SK-N-SH (cell line): ENCODE data around the gene SUFU. TPM values are rescaled to one million over a fixed set of nuclear protein-coding genes. Genes with fewer than 3 reads are reported as not detected.

Source experiments
- CTCF ChIA-PET: fragments of 300-600, 350-600 bp; formaldehyde crosslinking; extraction: SDS; loops from one replicate; lab custom pipeline; 2021; lab: Yijun Ruan, JAX
- POLR2A ChIA-PET: fragments of 350-600 bp; sonication (Branson Sonifier 250); formaldehyde crosslinking; extraction: SDS; loops from one replicate; lab custom pipeline; 2020; ENCODE audit warnings: antibody characterized with exemption, inconsistent platforms; lab: Yijun Ruan, JAX
- DNase-seq: peaks from one replicate; pipeline ENCODE4 v3.0.0; 2012
- H2AFZ ChIP-seq: fragments of 200-600 bp; sonication (generic); 2 replicates; pipeline ENCODE4 v1.8.1; 2016; ENCODE audit warnings: antibody characterized with exemption, mild to moderate bottlenecking, low read depth
- H3F3A ChIP-seq: fragments of 200-600 bp; sonication (generic); replicated peaks from 2 replicates; pipeline ENCODE3; 2016; ENCODE audit warnings: antibody characterized with exemption, mild to moderate bottlenecking; ENCODE audit not compliant: insufficient read depth
- H3K27ac ChIP-seq, 2 experiments: fragments of 200-500 bp in 1 of 2; fragments of 200-600 bp in 1 of 2; sonication (Bioruptor generic) in 1 of 2; sonication (generic), shearing (Covaris generic) in 1 of 2; 2 replicates each; pipeline versions ENCODE4 v1.5.1 to v1.6.1; 2014 to 2016; ENCODE audit warnings: low read depth in 2 of 2, inconsistent platforms in 1 of 2, low read length in 1 of 2, mild to moderate bottlenecking in 1 of 2, mixed read lengths in 1 of 2
- H3K27me3 ChIP-seq: fragments of 200-600 bp; sonication (generic), shearing (Covaris generic); 2 replicates; pipeline ENCODE4 v1.6.1; 2016; ENCODE audit warnings: mixed run types; ENCODE audit not compliant: insufficient read depth
- H3K36me3 ChIP-seq, 2 experiments: fragments of 200-500 bp in 1 of 2; fragments of 200-600 bp in 1 of 2; sonication (Bioruptor generic) in 1 of 2; sonication (generic) in 1 of 2; replicated peaks in 1 of 2; 2 replicates each; pipeline versions ENCODE3 to v1.5.1; 2014 to 2016; ENCODE audit warnings: low read length in 1 of 2, mild to moderate bottlenecking in 1 of 2; ENCODE audit not compliant: insufficient read depth in 2 of 2, control insufficient read depth in 1 of 2
- H3K4me1 ChIP-seq, 2 experiments: fragments of 200-500 bp in 1 of 2; fragments of 200-600 bp in 1 of 2; sonication (Bioruptor generic) in 1 of 2; sonication (generic), shearing (Covaris generic) in 1 of 2; 2 replicates each; pipeline versions ENCODE4 v1.5.1 to v1.6.1; 2014 to 2016; ENCODE audit warnings: low read depth in 1 of 2, low read length in 1 of 2, mixed run types in 1 of 2; ENCODE audit not compliant: insufficient read depth in 2 of 2, control insufficient read depth in 1 of 2
- H3K4me2 ChIP-seq: fragments of 200-600 bp; sonication (generic), shearing (Covaris generic); 2 replicates; pipeline ENCODE4 v1.6.1; 2017; ENCODE audit warnings: mixed run types
- H3K4me3 ChIP-seq, 2 experiments: fragments of 200-500 bp in 1 of 2; fragments of 200-600 bp in 1 of 2; sonication (Bioruptor generic) in 1 of 2; sonication (generic), shearing (Covaris generic) in 1 of 2; 2 replicates each; pipeline versions ENCODE4 v1.5.1 to v1.8.1; 2014 to 2016; ENCODE audit warnings: low read depth in 2 of 2, inconsistent platforms in 1 of 2, low read length in 1 of 2, mild to moderate bottlenecking in 1 of 2, mixed read lengths in 1 of 2, moderate library complexity in 1 of 2
- H3K79me2 ChIP-seq: fragments of 200-600 bp; sonication (generic); 2 replicates; pipeline ENCODE4 v1.8.1; 2017; ENCODE audit warnings: mild to moderate bottlenecking; ENCODE audit not compliant: insufficient read depth
- H3K9ac ChIP-seq: fragments of 200-600 bp; sonication (generic); 2 replicates; pipeline ENCODE4 v1.6.1; 2017; ENCODE audit warnings: mixed run types
- H3K9me2 ChIP-seq: fragments of 200-600 bp; sonication (generic); 2 replicates; pipeline ENCODE4 v1.6.1; 2017; ENCODE audit warnings: mixed run types
- H3K9me3 ChIP-seq: fragments of 200-600 bp; sonication (generic); 2 replicates; pipeline ENCODE4 v1.6.1; 2017; ENCODE audit warnings: mixed run types, mild to moderate bottlenecking, moderate library complexity
- H4K20me1 ChIP-seq: fragments of 200-600 bp; sonication (generic); 2 replicates; pipeline ENCODE4 v1.6.1; 2017; ENCODE audit warnings: mild to moderate bottlenecking, mixed run types; ENCODE audit not compliant: insufficient read depth
- CHD2 ChIP-seq: fragments of 150-350 bp; IDR thresholded peaks from 2 replicates; pipeline ENCODE4 v1.6.1; 2018; ENCODE audit warnings: low read length; ENCODE audit not compliant: partially characterized antibody
- ELF1 ChIP-seq: IDR thresholded peaks from 2 replicates; pipeline ENCODE4 v1.4.0; 2012
- EZH2phosphoT487 ChIP-seq: fragments of 200-600 bp; sonication (generic); IDR thresholded peaks from 2 replicates; pipeline ENCODE4 v1.6.1; 2017; ENCODE audit warnings: low read depth, mixed run types, mild to moderate bottlenecking, antibody characterized with exemption, moderate library complexity, borderline replicate concordance
- FOXJ3 ChIP-seq: sonication (generic); formaldehyde crosslinking; IDR thresholded peaks from 2 replicates; pipeline ENCODE4 v1.5.1; 2020; ENCODE audit warnings: mild to moderate bottlenecking, missing genetic modification reagents
- GABPA ChIP-seq: IDR thresholded peaks from 2 replicates; pipeline ENCODE4 v1.4.0; 2012; ENCODE audit warnings: low read depth, mild to moderate bottlenecking
- GATA2 ChIP-seq: sonication (generic); formaldehyde crosslinking; IDR thresholded peaks from 2 replicates; pipeline ENCODE4 v1.5.0; 2020; ENCODE audit warnings: mild to moderate bottlenecking, missing genetic modification reagents
- MXI1 ChIP-seq: IDR thresholded peaks from 2 replicates; pipeline ENCODE4 v1.6.1; 2012; ENCODE audit warnings: mild to moderate bottlenecking, low read depth, low read length, improper control_type of control experiment
- NFIC ChIP-seq: IDR thresholded peaks from 2 replicates; pipeline ENCODE4 v1.4.0; 2012; ENCODE audit warnings: borderline replicate concordance
- NRF1 ChIP-seq: IDR thresholded peaks from 2 replicates; pipeline ENCODE4 v1.6.1; 2012; ENCODE audit warnings: low read depth, mild to moderate bottlenecking, low read length
- RFX5 ChIP-seq: IDR thresholded peaks from 2 replicates; pipeline ENCODE4 v1.6.1; 2012; ENCODE audit warnings: mild to moderate bottlenecking, improper control_type of control experiment, low read length
- TEAD4 ChIP-seq: IDR thresholded peaks from 2 replicates; pipeline ENCODE4 v1.4.0; 2012; ENCODE audit warnings: mild to moderate bottlenecking, borderline replicate concordance; ENCODE audit not compliant: insufficient read depth
- YY1 ChIP-seq: IDR thresholded peaks from 2 replicates; pipeline ENCODE4 v1.4.0; 2012; ENCODE audit warnings: low read depth, mild to moderate bottlenecking
- WGBS: methylation state at CpG from one replicate; pipeline ENCODE4 v1.1.6; 2017; ENCODE audit warnings: low lambda C conversion rate; 5-methylcytosine and 5-hydroxymethylcytosine counted together
- polyA plus RNA-seq, 3 experiments: library from polyadenylated mRNA; depleted of rRNA; stranded (reverse); fragments of >200 nt; gene quantifications; 2 replicates each; pipeline ENCODE4 v1.2.3, GENCODE V29; 2012
- TF ChIP-seq, protein P1 (sequence below): IDR thresholded peaks from 2 replicates; pipeline ENCODE4 v1.6.1; 2012; ENCODE audit warnings: mild to moderate bottlenecking, low read depth, low read length, moderate library complexity
- TF ChIP-seq, protein P2 (sequence below): IDR thresholded peaks from 2 replicates; pipeline ENCODE4 v1.4.0; 2012; ENCODE audit warnings: low read depth, borderline replicate concordance
- TF ChIP-seq, protein P3 (sequence below): IDR thresholded peaks from 2 replicates; pipeline ENCODE4; 2012

SUFU gene
- polyA plus RNA-seq, 1 of the 3 experiments (the other 2 are of a cell fraction): 5.7 TPM

DNA sequence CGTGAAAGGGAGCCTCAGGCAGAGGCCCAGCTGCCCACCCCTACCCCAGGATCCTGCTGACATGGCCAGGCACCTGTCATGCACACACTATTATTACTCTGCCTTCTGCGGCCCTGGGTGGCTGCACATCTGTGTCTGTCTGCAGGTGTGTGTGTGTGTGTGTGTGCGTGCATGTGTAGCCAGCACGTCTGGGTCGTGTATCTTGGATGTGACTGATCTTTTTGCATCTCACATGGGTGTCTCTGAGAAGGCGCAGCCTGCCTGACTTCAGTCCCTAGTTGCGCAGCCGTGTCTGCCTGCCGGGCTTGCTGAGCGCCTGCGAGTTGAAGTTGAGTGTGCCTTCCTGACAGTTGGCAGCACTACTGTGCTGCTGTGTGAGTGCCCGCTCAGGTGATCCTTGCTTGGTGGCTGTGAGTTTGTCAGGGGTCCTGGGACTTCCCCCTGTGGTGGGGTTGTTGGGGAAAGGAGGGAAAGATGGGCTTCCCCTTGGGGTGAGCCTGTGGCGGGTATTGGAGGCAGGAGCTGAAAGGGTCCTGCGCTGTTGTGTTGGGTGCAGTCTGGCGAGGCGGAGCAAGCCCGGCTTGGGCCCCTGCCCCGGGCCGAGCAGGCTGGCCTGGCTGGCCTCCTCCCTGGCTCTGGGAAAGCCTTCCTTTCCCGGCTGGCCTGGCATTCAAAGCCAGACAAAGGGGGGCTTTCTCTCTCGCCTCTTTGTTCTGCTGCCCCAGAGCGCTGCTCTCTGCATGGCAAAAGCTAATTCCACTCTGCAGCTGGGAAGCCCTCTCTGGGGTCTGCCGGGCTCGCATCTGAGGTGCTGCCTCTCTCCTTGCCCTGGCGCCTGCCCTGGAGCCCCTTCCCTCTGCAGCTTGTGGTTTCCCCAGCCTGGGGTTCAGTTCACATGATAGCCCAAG, 145.4 kb downstream of the SUFU start:
- H3K9me3 ChIP-seq: no peaks in the 10 kb centered on the region
- ChIA-PET CTCF (interaction anchor here (0.8 to 3.6 kb wide), 5 partner anchors 9 to 29 kb away, joined by 3 to 33 read pairs (median 5); no protein-coding TSS in a partner anchor), POLR2A (interaction anchor here (1.5 to 1.7 kb wide), 2 partner anchors 12 to 25 kb away, joined by 4 to 6 read pairs; no protein-coding TSS in a partner anchor)
- no peak overlapping the region for H2AFZ ChIP-seq
- peaks cover 91% of the 10 kb centered on the region for H4K20me1 ChIP-seq
- H3K36me3 ChIP-seq: peaks cover 11 to 13% of the 10 kb centered on the region in 2 experiments
- no peaks in the 10 kb centered on the region for H3K27me3 ChIP-seq
- peaks cover 20% of the 10 kb centered on the region for H3F3A ChIP-seq
- H3K4me2 ChIP-seq: peak overlapping the region; percentile 96
- 86% methylated on average over 19 of the region's 25 CpGs for WGBS
- H3K79me2 ChIP-seq: peaks cover 100% of the 10 kb centered on the region
- peak; percentile 58 for DNase-seq
- peak overlapping the region in 1 of 2 experiments; percentile 23; a peak in 2 of 4 replicates for H3K4me3 ChIP-seq
- peaks cover 28 to 52% of the 10 kb centered on the region in 2 experiments; a peak in 3 of 4 replicates for H3K4me1 ChIP-seq
- H3K9ac ChIP-seq: no peak overlapping the region
- TF ChIP-seq YY1: no peak
- TF ChIP-seq, all 33 proteins: peak for 0
- peak overlapping the region in 1 of 2 experiments; percentile 74; a peak in 2 of 4 replicates for H3K27ac ChIP-seq
- no peaks in the 10 kb centered on the region for H3K9me2 ChIP-seq

- Histone ChIP-seq H3K4me3 (no peak overlapping the region), H3K4me1 (peaks cover 28 to 52% of the 10 kb centered on the region in 2 experiments; a peak in 3 of 4 replicates), H3K4me2 (peak overlapping the region; percentile 96), H3K9ac (no peak overlapping the region), H4K20me1 (peaks cover 93% of the 10 kb centered on the region), H3K79me2 (peaks cover 100% of the 10 kb centered on the region), H3K9me3 (no peaks in the 10 kb centered on the region), H3K36me3 (peaks cover 16 to 20% of the 10 kb centered on the region in 2 experiments), H3F3A (peaks cover 21% of the 10 kb centered on the region), H3K27me3 (no peaks in the 10 kb centered on the region), H2AFZ (no peak overlapping the region), H3K9me2 (no peaks in the 10 kb centered on the region), H3K27ac (peak overlapping the region in 1 of 2 experiments; percentile 74; a peak in 2 of 4 replicates)
- CTCF ChIA-PET: interaction anchor here (0.8 to 3.6 kb wide), 6 partner anchors 8 to 28 kb away, joined by 3 to 33 read pairs (median 4); no protein-coding TSS in a partner anchor
- POLR2A ChIA-PET: interaction anchor here (0.7 to 1.7 kb wide), 4 partner anchors 11 to 24 kb away, joined by 3 to 6 read pairs (median 4); no protein-coding TSS in a partner anchor
- DNase-seq: peak; percentile 55
- 88% methylated on average over 11 of the region's 12 CpGs for WGBS
- TF ChIP-seq ELF1: no peak
- no peak for TF ChIP-seq GABPA
- TF ChIP-seq CHD2: no peak
- no peak for TF ChIP-seq MXI1
- TF ChIP-seq NRF1: no peak
- TF ChIP-seq FOXJ3 (CRISPR knock-in tag): no peak
- TF ChIP-seq NFIC: no peak
- TF ChIP-seq RFX5: no peak
- TF ChIP-seq, protein P1, sequence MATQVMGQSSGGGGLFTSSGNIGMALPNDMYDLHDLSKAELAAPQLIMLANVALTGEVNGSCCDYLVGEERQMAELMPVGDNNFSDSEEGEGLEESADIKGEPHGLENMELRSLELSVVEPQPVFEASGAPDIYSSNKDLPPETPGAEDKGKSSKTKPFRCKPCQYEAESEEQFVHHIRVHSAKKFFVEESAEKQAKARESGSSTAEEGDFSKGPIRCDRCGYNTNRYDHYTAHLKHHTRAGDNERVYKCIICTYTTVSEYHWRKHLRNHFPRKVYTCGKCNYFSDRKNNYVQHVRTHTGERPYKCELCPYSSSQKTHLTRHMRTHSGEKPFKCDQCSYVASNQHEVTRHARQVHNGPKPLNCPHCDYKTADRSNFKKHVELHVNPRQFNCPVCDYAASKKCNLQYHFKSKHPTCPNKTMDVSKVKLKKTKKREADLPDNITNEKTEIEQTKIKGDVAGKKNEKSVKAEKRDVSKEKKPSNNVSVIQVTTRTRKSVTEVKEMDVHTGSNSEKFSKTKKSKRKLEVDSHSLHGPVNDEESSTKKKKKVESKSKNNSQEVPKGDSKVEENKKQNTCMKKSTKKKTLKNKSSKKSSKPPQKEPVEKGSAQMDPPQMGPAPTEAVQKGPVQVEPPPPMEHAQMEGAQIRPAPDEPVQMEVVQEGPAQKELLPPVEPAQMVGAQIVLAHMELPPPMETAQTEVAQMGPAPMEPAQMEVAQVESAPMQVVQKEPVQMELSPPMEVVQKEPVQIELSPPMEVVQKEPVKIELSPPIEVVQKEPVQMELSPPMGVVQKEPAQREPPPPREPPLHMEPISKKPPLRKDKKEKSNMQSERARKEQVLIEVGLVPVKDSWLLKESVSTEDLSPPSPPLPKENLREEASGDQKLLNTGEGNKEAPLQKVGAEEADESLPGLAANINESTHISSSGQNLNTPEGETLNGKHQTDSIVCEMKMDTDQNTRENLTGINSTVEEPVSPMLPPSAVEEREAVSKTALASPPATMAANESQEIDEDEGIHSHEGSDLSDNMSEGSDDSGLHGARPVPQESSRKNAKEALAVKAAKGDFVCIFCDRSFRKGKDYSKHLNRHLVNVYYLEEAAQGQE: no peak
- no peak for TF ChIP-seq GATA2 (CRISPR knock-in tag)
- TF ChIP-seq, protein P2, sequence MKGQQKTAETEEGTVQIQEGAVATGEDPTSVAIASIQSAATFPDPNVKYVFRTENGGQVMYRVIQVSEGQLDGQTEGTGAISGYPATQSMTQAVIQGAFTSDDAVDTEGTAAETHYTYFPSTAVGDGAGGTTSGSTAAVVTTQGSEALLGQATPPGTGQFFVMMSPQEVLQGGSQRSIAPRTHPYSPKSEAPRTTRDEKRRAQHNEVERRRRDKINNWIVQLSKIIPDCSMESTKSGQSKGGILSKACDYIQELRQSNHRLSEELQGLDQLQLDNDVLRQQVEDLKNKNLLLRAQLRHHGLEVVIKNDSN: no peak
- TF ChIP-seq EZH2phosphoT487: no peak
- TF ChIP-seq, protein P3, sequence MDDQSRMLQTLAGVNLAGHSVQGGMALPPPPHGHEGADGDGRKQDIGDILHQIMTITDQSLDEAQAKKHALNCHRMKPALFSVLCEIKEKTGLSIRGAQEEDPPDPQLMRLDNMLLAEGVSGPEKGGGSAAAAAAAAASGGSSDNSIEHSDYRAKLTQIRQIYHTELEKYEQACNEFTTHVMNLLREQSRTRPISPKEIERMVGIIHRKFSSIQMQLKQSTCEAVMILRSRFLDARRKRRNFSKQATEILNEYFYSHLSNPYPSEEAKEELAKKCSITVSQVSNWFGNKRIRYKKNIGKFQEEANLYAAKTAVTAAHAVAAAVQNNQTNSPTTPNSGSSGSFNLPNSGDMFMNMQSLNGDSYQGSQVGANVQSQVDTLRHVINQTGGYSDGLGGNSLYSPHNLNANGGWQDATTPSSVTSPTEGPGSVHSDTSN: no peak
- no peak for TF ChIP-seq TEAD4
Measured at GRCh38 chr10:102649797-102650654, 146.3 kb downstream of the SUFU start.
